8988T (cell line): ENCODE results near the gene GARIN3.
"Not testable (repeated sequence)": the region's sequence is repeated elsewhere in the genome, so short reads cannot be mapped to it uniquely, and the experiment has no call there.

Experiments used
- DNase-seq: peaks from one replicate; pipeline ENCODE4 v3.0.0; 2011

GARIN3 gene

DNA sequence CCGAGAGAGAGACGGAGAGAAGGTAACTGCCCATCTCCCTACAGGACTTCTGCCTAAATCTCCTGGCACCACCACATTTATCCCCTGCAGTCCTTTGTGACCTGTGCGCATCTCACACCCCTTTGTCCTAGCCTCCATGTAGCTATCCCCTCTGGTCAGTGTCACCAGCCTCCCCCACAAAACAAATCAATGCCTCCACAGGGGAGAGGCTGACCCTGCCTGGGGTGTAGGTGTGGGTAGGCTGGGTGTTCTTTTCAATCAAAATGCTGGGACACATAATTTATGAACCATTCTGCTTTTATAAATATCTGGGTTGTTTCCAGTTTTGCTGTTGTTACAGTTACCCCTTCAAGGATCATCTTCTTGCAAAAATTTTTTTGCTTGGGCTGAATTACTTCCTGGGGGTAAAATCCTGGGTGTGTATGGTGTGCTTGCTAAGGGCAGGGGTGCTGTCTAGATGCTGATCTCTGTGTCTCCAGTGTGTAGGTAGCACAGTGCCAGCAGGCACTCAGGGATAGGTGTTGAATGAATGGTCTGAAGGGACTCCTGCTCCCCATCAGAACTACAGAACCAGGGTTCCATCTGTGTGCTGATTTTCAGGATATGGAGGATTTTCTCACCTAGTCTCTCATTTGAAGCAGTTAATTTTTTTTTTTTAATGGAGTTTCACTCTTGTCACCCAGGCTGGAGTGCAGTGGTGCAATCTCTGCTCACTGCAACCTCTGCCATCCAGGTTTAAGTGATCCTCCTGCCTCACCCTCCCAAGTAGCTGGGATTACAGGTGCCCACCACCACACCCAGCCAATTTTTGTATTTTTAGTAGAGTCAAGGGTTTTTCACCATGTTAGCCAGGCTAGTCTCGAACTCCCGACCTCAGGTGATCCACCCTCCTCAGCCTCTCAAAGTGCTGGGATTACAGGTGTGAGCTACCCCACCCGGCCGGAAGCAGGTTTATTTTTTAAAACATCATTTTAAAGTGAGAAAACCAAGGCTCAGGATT, at the start of gene GARIN3:
GARIN3 (minus strand) TSS at position 51 of the 1,000 bp plus-strand sequence. CDS start 96 bp downstream, outside the sequence.
- no peak for DNase-seq

DNA sequence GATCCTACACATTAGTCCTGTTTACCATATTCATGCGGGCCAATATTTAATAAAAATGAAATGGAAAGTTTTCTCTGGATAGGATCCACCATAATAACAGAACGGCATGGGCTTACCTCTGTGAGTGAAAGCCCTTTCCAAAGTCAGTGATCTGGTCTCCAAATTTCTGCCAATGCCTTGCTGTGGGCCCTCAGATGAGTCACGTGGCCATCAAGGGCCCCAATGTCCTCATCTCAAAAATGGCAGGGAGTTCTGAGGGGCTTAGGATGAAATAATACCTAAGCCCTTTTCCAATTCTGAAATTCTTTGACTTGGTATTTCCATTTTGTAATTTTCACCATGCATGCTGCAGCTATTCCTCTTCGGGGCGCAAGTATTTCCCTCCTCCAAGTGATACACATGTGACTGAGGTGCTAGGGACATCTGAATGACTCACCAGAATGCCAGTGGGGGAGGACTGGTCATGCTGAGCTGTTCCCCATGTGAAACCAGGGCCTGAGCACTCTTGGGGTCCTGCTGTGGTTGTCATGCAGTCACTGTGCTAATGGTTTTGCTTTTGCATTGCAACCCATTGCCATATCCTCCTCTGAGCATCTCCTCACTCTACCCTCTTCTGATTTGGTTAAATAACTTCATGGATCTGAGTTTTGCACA, 49.6 kb upstream of the GARIN3 start:
- DNase-seq: no peak

DNA sequence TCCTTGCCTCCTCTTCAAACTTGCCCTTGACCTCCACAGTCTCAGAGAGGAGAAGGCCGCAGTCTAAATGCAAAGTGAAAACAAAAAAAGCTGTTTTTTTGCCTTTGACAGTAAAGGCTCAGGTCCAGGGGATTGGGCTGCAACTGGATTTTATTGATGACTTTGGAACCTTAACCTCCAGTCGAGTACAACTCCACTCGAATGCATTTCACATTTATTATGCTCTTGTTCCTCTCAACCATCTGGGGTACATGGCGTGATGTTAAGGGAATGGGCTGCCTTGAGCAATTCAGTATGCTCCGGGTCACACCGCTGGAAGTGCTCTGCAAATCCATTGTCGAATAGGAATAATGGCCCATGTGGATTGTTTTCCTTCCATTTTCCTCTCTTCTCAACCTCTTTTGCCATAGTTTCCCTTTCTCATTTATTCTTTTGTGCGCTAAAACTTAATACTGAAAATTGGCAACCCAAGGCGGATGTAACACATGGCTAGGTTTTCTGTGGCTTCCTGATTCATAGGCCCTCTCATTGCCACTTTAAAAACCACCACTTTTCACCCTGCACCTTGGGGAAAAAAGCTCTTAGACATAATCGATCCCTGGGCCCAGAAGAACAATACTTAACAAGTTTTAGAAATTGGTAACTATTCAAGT, 48.9 kb upstream of the GARIN3 start:
- no peak for DNase-seq

DNA sequence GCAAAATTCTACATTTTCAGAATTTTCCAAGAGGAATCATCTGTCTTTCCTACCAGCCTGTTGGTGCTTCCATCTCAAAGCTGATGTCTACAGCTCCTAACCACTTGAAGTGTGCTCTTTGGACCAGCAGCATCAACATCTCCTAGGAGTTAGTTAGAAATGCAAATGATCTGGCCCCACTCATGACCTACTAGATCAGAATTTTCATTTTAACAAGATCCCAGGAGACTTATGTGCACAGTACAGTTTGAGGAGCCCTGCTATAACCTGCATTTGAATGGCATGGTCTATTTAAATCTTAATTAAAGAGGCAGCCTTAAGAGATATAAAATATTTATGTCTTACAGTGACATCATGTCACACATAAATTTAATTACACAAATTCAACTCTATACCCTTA, 48.4 kb upstream of the GARIN3 start:
- no peak for DNase-seq

DNA sequence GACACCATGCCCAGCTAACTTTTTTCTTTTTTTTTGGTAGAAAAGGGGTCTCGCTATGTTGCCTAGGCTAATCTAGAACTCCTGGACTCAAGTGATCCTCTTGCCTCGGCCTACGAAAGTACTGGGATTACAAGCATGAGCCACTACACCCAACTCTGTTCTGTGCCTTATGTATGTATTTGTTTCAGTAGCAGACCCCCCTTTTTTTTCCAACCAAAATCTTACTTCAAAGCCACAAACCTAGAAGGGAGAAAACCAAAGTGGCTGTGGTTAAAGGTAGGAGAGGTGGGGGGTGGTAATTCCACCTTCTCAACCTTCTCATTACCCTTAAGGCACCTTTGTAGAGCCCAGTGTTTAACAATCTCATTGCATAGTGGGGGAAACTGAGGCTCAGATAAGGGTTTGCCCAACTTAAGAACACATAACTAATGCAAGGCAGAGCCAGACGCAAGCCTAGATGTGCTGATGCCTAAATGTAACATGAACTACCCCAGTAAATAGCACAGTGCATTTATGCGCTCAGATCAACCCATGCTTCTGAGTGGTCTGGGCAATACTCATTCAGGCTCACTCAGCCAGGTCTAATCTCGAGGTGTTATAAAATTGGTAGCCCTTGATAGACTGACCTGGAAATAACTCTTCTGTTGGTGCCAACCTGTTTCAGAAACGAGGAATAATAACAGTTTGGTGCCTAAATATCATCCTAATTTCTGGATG, 47.6 kb upstream of the GARIN3 start:
- no peak for DNase-seq

DNA sequence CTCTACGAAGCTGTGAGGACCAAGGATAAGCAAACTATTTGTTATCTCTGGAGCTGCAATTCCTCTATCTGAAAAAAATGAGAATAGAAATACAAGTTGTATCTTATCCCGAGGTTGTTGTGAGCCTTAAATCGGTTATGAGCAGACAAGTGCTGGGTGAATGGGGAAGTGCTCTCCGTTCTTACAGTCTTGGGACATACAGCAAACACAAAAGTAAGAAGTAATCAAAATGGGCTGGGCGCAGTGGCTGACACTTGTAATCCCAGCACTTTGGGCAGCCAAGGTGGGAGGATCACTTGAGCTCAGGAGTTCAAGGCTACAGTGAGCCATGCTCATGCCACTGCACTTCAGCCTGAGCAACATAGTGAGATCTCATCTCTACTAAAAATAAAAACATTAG, 46.2 kb upstream of the GARIN3 start:
- no peak for DNase-seq

DNA sequence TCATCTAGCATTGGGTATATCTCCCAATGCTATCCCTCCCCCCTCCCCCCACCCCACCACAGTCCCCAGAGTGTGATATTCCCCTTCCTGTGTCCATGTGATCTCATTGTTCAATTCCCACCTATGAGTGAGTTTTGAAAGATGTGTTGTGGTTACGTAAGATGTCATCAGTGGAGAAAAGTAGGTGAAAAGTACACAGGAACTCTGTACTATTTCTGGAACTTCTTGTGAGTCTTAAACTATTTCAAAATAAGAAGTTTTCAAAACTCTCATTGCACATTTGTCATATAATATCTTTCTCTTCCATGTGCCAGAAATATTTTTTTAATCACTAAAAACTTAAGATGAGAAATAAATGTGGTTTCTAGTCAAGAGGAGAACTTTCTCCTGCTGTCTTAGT, 44.6 kb upstream of the GARIN3 start:
- not testable (repeated sequence) for DNase-seq

DNA sequence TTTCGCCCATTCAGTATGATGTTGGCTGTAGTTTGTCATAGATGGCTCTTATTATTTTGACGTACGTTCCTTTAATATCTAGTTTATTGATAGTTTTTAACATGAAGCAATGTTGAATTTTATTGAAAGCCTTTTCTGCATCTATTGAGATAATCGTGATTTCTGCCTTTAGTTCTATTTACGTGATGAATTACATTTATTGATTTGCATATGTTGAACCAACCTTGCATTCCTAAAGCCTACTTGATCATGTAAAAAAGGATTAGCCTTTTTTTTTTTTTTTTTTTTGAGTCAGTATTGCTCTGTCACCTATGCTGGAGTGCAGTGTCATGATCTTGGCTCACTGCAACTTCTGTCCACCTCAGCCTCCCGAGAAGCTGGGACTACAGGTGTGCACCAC, 39.6 kb upstream of the GARIN3 start:
- no peak for DNase-seq

DNA sequence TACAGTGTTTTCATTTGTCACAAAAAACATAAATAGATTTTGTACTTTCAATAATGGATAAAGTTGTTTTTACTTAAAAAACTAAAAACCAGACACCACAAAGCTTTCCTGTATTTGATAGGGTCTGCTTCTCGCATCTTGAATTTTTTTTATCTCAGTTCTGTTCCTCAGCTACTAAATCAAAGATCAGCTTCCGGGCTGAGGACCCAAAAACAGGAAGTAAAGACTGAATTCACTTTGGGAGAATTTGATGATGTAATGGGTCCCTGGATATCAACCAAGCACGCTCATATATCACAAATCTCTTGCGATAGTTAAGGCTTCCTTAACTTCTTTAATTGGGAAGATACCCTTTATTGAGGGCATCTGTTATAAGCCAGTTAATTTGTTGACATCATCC, 38.7 kb upstream of the GARIN3 start:
- DNase-seq: no peak

DNA sequence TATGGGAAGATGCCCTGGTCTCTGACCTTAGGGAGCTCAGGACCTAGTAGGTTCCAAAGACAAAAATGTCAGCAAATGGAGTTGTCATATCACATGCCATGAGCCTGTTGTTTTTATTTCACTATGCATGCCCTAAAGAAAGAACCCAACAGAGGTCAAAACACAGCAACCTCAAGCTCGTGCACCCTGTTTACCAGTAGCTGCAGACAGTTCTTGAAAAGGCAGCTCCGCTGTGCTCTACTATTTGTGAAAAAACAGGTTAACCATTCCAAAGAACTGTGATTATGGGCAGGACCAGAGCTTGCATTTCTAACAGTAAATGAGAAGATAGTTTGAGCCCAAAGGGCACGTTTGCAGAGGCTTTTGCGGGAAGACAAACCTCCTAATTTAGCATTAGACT, 37.4 kb upstream of the GARIN3 start:
- DNase-seq: no peak

DNA sequence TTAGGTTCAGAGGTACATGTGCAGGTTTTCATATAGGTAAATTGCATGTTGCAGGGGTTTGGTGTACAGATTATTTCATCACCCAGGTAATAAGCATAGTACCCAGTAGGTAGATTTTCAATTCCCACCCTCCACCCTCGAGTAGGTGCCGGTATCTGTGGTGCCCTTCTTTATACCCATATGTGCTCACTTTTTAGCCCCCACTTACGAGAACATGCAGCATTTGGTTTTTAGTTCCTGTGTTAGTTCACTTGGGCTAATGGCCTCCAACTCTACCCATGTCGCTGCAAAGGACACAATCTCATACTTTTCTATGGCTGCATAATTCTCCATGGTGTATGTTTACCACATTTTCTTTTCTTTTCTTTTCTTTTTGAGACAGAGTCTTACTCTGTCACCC, 35.8 kb upstream of the GARIN3 start:
- DNase-seq: no peak

DNA sequence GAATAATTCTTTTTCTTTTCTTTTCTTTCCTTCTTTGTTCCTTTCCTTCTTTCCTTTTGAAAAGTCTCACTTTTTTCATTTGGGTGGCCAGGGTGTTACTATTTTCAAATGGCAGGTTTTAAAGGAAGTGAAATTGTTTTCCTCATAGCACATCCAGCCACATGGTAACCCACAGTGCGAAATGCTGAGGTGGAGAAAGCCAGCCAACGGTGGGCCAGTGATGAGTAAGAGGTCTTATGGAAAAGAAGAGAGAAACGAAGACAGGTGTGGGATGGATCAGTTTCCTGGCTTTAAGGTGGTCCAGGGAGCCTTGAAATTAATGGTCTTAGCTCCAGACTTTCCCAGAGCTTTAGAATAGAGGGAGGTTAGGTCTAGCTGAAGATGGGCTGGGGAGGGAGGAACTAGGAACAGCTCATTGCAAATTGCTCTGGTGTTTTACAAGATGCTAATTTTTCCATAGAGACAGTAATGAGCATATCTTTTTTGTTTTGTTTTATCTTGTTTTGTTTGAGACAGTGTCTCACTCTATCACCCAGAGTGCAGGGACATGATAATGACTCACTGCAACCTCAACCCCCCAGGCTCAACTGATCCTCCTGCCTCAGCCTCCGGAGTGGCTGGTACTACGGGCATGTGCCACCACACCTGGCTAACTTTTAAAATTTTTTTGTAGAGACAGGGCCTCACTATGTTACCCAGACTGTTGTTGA, 32.4 kb upstream of the GARIN3 start:
- no peak for DNase-seq

DNA sequence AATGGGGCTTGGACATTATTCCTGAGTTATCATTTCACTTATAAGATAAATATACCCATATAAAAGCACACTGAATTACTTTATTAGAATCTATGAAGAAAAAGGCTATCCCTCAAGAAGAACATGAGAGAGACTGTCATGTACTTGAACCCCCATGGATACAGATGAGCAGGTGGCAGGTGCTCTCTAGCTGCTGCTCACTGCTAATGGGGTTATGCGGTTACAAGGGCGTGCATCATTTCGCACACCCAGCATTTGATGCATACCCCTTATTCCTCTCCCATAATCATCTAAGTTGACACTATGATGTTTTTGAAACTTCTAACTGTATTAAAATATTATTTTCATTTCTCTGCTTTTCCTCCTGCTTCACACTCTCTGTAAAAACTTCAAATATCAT, 31.0 kb upstream of the GARIN3 start:
- no peak for DNase-seq

DNA sequence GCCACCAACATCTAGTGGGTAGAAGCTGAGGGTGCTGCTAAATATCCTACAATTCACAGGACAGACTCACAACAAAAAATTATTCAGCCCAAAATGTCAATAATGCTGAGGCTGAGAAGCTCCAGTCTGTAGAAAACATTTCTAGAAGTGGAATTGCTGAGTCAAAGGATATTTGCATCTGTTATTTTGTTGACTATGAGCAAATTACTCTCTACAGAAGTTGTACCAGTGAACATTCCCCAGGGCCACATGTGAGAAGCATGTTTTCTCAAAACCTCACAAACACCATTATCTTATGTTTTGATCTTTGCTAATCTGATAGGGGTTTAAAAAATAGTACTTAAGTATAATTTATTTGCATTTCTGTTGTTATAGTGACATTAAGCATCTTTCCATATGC, 30.0 kb upstream of the GARIN3 start:
- no peak for DNase-seq

DNA sequence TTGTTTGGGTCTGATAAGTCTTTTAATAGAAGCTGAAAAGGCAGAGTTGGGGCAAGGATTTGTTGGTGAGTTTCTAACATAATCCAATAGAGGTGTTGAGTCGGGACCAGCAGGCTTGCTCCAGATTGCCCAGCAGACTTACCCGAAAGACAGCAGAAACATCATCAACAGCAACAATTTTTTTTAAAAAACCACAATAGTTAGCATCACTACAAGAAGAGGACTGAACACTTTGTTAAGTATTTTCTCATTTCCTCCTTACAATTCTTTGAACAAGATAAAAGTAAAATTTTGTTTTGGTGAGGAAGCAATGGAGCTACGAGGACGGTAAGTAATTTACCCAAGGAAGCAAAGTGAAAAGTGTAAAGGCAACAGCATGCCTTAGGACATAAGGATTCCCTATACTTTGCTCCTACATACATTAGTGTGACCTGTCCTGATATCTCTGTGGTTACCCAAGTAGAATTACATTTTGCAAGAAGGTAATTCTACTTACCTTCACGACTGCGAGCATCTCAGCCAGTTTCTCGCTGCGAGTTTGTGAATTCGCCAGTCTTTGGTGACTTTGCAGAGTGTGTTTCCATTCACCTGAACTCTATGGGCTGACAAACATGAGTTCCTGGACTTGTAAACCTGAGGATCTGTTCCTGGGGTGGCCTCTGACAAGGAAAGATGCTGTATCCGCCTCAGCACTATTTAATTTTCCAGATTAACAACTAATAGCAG, 27.8 kb upstream of the GARIN3 start:
- no peak for DNase-seq

DNA sequence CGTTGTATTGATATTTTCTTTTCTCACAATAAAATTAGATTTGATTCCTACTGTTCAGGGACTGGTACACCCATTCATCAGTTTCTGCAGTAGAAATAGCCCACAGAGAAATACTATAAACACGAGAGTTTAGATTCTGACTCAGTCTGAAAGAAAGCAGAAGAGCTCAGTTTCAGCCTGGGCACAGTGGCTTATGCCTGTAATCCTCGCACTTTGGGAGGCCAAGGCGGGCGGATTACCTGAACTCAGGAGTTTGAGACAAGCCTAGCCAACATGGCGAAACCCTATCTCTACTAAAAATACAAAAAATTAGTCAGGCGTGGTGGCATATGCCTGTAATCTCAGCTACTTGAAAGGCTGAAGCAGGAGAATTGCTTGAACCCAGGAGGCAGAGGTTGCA, 23.2 kb upstream of the GARIN3 start:
- no peak for DNase-seq

DNA sequence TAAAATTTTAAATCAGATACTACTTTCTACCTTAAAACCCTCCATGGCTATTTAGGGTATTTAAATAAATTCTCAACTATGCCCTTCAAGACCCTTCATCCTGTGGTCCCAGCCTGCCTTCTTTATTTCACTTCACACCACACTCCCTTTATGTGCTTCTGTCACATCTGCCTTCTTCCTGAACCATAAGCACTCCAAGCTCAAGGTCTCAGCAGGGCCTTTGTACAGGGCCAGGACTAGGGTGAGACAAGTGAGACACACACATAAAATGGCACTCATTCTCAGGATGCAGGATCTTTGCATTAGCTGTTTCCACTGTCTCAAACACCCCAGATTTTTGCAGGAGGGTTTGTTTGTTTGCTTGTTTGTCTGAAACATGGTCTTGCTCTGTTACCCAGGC, 22.2 kb upstream of the GARIN3 start:
- no peak for DNase-seq

DNA sequence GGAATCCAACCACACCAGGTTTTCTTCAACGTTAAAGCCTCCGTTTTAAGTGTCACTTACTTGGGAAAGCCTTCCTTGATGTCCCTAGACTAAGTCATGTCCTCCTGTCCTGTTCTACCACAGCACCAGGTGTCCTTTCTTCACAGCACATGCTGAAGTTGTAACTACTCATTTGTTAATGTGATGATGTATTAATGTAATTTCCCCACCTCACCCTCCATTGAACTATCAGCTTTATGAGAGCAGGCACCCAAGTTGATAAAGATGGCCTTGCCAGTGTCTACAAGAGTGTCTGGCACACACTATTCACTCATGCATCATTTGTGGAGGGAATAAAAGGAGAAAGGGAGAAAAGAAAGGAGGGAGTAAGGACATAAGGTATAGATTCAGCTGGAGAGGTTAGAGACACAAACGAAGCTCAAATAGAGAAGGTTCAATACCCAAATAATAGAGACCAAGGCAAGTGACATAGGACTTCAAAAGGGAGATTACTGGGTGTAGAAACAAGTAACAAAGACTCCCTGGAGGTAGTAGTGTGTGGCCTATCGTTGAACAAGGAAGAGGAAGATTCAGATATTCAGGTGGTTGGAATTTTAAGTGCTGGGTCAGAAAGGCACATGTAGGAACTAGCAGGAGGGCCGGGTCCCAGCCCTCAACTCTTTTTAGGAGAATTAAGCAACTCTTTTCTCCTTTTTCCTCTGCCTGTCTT, 21.1 kb upstream of the GARIN3 start:
- DNase-seq: no peak

DNA sequence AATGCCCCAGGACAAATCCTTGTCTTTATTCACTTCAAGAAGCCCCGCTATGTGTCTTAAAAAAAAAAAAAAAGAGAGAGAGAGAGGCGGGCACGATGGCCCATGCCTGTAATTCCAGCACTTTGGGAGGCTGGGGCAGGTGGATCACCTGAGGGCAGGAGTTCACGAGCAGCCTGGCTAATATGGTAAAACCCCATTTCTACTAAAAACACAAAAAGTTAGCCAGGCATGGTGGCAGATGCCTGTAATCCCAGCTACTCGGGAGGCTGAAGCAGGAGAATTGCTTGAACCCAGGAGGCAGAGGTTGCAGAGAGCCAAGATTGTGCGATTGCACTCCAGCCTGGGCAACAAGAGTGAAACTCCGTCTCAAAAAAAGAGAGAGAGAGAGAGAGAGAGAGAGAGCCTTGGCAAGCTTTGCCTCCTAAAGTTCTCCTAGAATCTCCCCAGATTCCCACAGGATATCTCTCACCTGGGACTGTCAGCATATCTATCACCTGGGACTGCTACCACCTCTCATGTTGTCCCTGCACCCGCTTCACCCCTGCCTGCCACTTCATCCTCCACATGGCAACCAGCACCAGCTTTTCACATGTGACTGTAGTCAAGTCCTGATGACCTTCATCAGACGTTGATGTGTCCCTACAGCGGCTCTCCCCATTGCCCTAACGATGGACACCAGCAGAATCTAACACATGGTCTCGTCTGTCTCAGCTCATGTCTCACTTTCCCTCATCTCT, 20.4 kb upstream of the GARIN3 start:
- no peak for DNase-seq

DNA sequence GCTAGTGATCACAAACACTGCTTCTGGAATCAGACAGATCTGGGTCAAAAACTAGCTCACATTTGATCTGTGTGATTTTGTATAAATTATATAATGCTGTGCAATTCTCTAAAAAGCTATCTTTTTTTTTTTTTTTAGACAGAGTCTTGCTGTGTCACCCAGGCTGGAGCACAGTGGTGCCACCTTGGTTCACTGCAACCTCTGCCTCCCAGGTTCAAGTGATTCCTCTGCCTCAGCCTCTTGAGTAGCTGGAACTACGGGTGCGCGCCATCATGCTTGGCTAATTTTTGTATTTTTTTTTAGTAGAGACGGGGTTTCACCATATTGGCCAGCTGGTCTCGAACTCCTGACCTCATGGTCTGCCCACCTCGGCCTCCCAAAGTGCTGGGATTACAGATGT, 19.1 kb upstream of the GARIN3 start:
- DNase-seq: not testable (repeated sequence)
